GM18873 (cell line): ENCODE data around the gene AKR1D1.

ENCODE experiments used
- ATAC-seq: cut with Tn5 transposase; IDR thresholded peaks from one replicate; pipeline ENCODE4 v1.9.1; 2021; ENCODE audit warnings: mild to moderate bottlenecking, moderate library complexity, moderate number of reproducible peaks; ENCODE audit not compliant: unreplicated experiment, low FRiP score

The AKR1D1 gene

DNA sequence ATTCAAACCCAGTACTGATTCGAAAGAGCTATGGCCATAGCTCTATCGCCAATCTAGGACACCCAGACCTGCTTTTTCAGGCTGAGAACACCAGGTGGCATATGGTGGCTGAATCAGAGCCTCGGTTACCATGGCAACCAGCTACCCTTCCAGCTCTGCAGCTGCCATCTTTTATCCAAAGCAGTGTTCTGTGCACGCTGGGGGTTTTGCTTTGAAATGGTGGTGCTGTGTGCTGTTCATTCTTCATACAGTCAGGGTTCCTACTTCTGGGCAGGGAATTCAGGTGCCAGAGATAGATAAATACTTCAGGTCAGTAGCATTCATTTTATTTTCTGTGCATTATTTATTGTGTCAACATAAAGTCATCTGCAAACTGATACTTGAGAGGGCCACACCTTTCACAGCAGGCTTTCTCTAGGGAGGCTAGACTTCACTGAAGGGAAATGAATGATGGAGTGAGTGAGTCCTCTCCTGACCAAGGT is 85.4 kb downstream of the AKR1D1 start:
- ATAC-seq: peak; percentile 98

DNA sequence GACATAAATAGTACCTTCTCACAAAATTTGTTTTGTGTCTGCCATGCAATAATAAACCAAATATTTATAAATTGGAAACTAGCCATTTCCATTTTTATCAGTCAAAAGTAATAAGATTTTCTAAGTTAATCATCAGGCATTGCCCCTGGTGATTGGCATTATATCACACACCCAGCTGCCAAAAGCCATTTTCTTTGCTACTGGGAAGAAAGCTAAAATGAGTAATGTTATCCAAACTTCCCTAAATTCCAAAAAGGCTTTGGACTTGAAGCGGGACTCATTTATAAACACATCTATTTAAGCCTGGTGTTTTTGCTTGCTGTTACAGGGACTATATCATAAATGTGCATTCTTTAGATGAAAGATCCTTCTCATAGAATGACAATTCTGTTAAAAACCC is 86.0 kb downstream of the AKR1D1 start:
- no peak for ATAC-seq

DNA sequence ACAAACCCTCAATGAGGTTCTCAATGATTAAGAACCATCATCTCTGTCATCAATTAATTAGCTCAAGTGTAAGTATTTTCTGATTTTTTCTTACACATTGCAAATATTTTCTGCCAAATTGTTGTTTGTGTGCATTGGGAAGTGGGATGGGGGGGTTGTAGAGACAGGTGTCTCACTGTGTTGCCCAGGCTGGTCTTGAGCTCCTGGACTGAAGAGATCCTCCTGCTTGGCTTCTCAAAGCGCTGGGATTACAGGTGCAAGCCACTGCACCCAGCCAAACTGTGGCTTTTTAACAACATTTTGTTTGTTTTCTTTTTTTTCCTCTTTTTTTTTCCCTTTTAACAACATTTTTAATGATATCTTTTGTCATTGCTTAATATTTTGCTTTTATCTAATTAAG is 87.5 kb downstream of the AKR1D1 start:
- ATAC-seq: no peak

DNA sequence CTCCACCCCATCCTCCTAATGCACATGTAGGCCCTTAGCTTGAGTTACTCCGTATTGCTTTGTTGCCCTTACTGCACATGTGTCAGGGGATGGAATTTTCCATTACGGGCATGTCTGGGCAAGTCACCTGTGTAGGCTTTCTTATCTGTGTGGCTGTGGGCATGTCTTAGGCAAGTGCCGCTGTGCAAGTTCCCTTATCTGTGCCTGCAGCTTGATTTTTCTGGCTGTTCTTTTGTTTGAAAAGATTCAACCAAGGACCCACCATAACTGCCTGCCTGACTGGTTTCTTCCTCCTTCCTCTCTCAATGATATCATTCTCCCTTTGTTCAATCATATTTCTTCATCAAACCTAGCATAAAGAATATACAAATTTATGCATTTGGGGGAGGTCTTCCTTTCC is 88.5 kb downstream of the AKR1D1 start:
- ATAC-seq: no peak

DNA sequence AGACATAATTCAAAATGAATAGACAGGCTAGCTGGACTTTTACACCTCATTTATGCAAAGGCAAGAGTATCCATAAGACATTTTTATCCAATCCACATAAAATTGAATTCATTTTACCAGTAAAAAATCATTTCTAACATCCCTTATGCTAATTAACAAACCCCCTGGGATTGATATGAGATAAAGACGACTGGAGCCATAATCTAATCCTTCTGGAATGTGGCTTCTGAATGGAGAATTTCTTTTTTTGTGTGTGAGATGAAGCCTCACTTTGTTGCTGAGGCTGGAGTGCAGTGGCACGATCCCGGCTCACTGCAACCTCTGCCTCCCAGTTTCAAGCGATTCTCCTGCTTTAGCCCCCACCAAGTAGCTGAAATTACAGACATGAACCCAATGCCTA is 90.4 kb downstream of the AKR1D1 start:
- no peak for ATAC-seq

DNA sequence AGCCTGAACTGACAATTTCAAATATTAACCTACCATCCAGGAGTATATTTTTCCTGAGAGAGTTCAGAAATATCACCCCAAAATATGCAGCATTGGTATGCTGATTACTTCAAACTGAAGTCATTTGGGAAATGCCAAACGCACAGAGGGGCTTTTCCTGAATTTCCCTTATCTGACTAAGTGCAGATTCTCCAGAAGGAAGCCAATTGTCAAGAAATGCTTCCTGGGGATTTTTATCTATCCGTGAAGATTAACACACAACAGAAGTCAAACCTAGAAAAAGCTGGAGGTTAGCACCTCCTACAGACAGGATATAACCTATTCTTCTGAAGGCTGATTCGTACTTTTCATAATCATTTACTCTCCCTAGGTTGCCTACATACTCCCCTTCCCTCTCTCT is 91.0 kb downstream of the AKR1D1 start:
- ATAC-seq: no peak

DNA sequence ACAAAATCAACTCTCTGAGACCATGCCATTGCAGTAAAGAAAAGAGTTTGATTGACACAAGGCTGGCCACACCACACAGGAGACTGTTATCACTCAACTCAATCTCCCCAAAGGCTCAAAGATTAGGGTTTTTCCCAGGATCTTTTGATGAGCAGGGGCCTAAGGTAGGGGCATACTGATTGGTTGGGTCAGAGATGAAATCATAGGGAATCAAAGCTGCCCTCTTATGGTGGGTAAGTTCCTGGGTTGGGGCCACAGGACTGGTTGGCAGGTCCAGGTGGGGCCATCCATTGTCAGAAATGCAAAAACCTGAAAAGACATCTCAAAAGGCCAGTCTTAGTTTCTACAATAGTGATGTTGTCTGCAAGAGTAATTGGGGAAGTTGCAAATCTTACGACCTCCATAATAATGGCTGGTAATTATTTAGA is 91.6 kb downstream of the AKR1D1 start:
- ATAC-seq: no peak
